GM12875 (cell line): ENCODE measurements around the gene RPS4Y1.

ENCODE experiments used
- H3K4me3 ChIP-seq: one replicate; pipeline ENCODE4 v1.5.1; 2011; ENCODE audit warnings: low read depth, low read length, control low read depth
- CTCF ChIP-seq: IDR thresholded peaks from 2 replicates; pipeline ENCODE4 v1.5.1; 2011; ENCODE audit warnings: low read depth, mild to moderate bottlenecking, control low read depth, inconsistent platforms, low read length, moderate library complexity, borderline replicate concordance; ENCODE audit not compliant: insufficient read depth

Gene RPS4Y1

GRCh38 chrY:2883561-2883960 lies 42.2 kb downstream of the RPS4Y1 start:
- no peak overlapping the region for H3K4me3 ChIP-seq
- TF ChIP-seq CTCF: no peak

GRCh38 chrY:2885880-2886279 lies 44.5 kb downstream of the RPS4Y1 start:
- H3K4me3 ChIP-seq: no peak overlapping the region
- TF ChIP-seq CTCF: no peak

- no peak overlapping the region for H3K4me3 ChIP-seq
- TF ChIP-seq CTCF: no peak
Measured at GRCh38 chrY:2887386-2887785, 46.0 kb downstream of the RPS4Y1 start.

- TF ChIP-seq CTCF: no peak
- H3K4me3 ChIP-seq: no peak overlapping the region
Measured at GRCh38 chrY:2887955-2888354, 46.6 kb downstream of the RPS4Y1 start.

- TF ChIP-seq CTCF: no peak
- no peak overlapping the region for H3K4me3 ChIP-seq
Measured at GRCh38 chrY:2893471-2893870, 52.1 kb downstream of the RPS4Y1 start.

- H3K4me3 ChIP-seq: no peak overlapping the region
- TF ChIP-seq CTCF: no peak
Measured at GRCh38 chrY:2896050-2896449, 54.6 kb downstream of the RPS4Y1 start.

GRCh38 chrY:2907356-2907755 lies 66.0 kb downstream of the RPS4Y1 start:
- TF ChIP-seq CTCF: no peak
- no peak overlapping the region for H3K4me3 ChIP-seq
